Measurements from ENCODE around the gene MIDN. TPM values are rescaled to one million over a fixed set of nuclear protein-coding genes. Genes with fewer than 3 reads are reported as not detected.

MIDN gene
- total RNA-seq, 6 experiments from 2014 or later: 58.4 to 73.3 (median 67.4) TPM

DNA sequence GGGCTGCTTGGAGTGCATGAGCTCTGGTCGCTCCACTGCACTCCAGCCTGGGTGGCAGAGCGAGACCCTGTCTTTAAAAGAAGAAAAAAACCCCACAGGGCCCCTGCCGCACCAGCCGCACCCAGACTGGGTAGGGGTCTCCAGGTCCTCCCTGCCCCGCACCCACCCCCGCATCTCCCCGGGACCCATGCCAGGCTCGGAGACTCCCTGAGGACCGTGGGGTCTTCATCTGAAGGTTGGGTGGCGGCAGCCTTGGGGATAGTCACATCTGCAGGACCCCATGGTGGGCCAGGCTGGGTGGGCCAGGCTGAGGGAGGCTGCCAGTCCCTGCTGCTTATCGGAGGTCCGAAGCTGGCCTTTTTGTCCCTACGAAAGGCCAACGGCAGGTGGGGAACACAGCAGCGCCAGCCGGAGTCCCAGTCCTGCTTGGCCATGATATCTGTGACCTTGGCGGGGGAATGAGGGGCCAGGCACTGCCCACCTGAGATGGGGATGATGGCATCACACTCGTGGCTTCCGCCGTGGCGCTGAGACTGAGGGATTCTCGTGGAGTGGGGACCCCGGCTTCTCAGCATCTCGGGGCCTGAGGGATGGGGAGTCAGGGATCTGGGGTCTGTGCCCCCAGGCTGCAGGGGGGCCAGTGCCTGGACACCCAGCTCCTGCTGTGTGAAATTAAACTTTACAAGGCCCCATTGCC, 48.3 kb downstream of the MIDN start:
- no peaks in the 10 kb centered on the region for H3K9me3 Mint-ChIP-seq
- H3K4me1 Mint-ChIP-seq (ENCODE audit: low read depth): no peaks in the 10 kb centered on the region
- H3K27me3 Mint-ChIP-seq (ENCODE audit: insufficient read depth): peaks cover 7% of the 10 kb centered on the region
- no peak for TF ChIP-seq CTCF (IDR thresholded peaks at IDR 0.05)
- H3K27ac Mint-ChIP-seq: no peak overlapping the region
- H3K4me3 Mint-ChIP-seq: no peak overlapping the region
- no peaks in the 10 kb centered on the region for H3K36me3 Mint-ChIP-seq (ENCODE audit: low read depth)
- no peak for DNase-seq

DNA sequence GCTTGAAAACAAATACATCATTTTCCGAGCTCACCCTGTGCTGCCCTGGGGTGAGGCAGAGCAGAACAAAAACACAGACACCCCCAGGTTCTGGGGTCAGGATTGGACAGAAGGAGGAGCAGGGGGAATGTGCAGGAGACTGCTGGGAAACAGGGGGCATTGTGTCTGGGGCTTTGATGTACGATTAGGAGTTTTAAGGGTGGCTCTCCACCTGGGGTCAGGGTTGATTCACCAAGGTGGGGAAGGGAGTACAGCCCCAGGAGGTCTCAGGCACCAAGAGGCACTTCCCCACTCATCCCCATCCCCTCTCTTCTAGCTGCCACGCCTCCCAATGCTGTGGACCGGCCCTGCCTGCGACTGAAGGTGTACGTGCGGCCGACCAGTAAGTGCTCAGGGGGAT, 49.9 kb downstream of the MIDN start:
- Mint-ChIP-seq H3K27me3 (ENCODE audit: insufficient read depth) (peaks cover 5% of the 10 kb centered on the region), H3K9me3 (no peaks in the 10 kb centered on the region), H3K4me1 (ENCODE audit: low read depth) (no peaks in the 10 kb centered on the region), H3K4me3 (no peak overlapping the region), H3K36me3 (ENCODE audit: low read depth) (no peaks in the 10 kb centered on the region), H3K27ac (no peak overlapping the region)
- TF ChIP-seq CTCF (IDR thresholded peaks at IDR 0.05): no peak
- DNase-seq: no peak

- Mint-ChIP-seq H3K27ac (no peak overlapping the region), H3K4me1 (ENCODE audit: low read depth) (no peaks in the 10 kb centered on the region), H3K27me3 (ENCODE audit: insufficient read depth) (peaks cover 5% of the 10 kb centered on the region; the same call in 1 of the 2 replicates), H3K9me3 (no peaks in the 10 kb centered on the region), H3K36me3 (ENCODE audit: low read depth) (no peaks in the 10 kb centered on the region), H3K4me3 (no peak overlapping the region)
- no peak for DNase-seq
- TF ChIP-seq CTCF (IDR thresholded peaks at IDR 0.05): no peak
These were observed 51.4 kb downstream of the MIDN start for GRCh38 chr19:1299801-1300200.

DNA sequence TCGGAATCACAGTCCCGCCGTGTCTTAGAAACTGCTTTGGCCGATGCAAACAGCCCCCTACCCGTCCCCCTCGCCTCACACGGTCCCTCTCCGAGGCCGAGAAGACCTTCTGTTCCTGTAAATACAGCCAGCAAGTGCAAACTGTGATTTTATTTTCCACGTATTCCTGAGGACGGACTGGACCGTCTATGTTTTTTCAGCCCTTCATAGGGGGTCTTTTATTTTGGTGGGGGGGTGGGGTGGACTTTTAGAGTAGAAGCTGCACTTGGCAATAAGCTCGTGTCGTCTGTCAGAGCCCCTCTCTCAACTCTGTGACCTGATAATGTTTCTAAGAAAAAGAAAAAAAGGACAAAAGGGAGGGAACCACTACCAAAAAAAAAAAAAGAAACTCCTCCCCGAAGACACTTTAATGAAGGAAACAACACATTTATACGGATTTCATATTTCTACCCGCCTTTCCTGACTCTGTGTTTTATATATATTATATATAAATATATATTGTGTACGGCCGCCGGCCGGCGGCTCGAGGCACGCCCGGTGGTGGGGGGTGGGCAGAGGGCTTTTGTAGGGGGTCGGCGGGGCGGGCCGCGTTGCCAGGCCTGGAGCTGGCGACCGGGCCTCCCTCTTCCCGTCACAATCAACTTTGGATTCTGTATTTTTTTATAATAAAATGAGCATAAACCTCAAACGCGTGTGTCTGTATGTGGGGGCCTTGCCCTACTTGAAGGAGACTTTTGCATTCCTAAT, 52.5 kb downstream of the MIDN start:
- Mint-ChIP-seq H3K4me1 (ENCODE audit: low read depth) (no peaks in the 10 kb centered on the region), H3K36me3 (ENCODE audit: low read depth) (no peaks in the 10 kb centered on the region), H3K4me3 (no peak overlapping the region), H3K27me3 (ENCODE audit: insufficient read depth) (peaks cover 5% of the 10 kb centered on the region; the same call in 1 of the 2 replicates), H3K27ac (no peak overlapping the region), H3K9me3 (no peaks in the 10 kb centered on the region)
- TF ChIP-seq CTCF (IDR thresholded peaks at IDR 0.05): no peak
- DNase-seq: no peak

GRCh38 chr19:1302533-1303239, 54.3 kb downstream of the MIDN start:
- Mint-ChIP-seq H3K4me3 (no peak overlapping the region), H3K27ac (no peak overlapping the region), H3K27me3 (ENCODE audit: insufficient read depth) (peaks cover 8% of the 10 kb centered on the region), H3K9me3 (no peaks in the 10 kb centered on the region), H3K4me1 (ENCODE audit: low read depth) (no peaks in the 10 kb centered on the region), H3K36me3 (ENCODE audit: low read depth) (no peaks in the 10 kb centered on the region)
- no peak for DNase-seq
- no peak for TF ChIP-seq CTCF (IDR thresholded peaks at IDR 0.05)

Data from HFFc6 (cell line).